ENCODE data around the gene FAAH2.

GRCh38 chrX:57353472-57354132 lies 67.1 kb downstream of the FAAH2 start:
- TF ChIP-seq POLR2A (IDR thresholded peaks at IDR 0.05; ENCODE audit: low read length) (no peak), GATA1 (IDR thresholded peaks at IDR 0.05; ENCODE audit: low read depth, low read length) (no peak)

Measured in erythroblast (primary cell).